CD8-positive, alpha-beta memory T cell (primary cell): ENCODE measurements around the gene CBFA2T3. TPM values are rescaled to one million over a fixed set of nuclear protein-coding genes. Genes with fewer than 3 reads are reported as not detected.

Experiments used
- CTCF ChIA-PET: fragments of 350-600 bp; sonication (Branson Sonifier 250); formaldehyde crosslinking; loops from one replicate; lab custom pipeline; 2021; ENCODE audit warnings: antibody characterized with exemption; lab: Charles Lee
- POLR2A ChIA-PET: fragments of 350-600 bp; sonication (Branson Sonifier 250); formaldehyde crosslinking; loops from one replicate; lab custom pipeline; 2021; ENCODE audit warnings: antibody characterized with exemption; lab: Charles Lee
- DNase-seq, 5 donors: peaks; one replicate each; pipeline versions ENCODE4 v3.0.0 to v3.0.0-alpha.2; 2020 to 2022; ENCODE audit warnings: mixed read lengths in 1 of 5
- H3K27ac ChIP-seq: one replicate; pipeline ENCODE4 v1.7.0; 2013; ENCODE audit warnings: low read depth, mild to moderate bottlenecking, low read length, moderate library complexity
- H3K27me3 ChIP-seq: 2 replicates; pipeline ENCODE4 v1.7.0; 2013; ENCODE audit warnings: low read length, mild to moderate bottlenecking; ENCODE audit not compliant: insufficient read depth, poor library complexity, severe bottlenecking
- H3K36me3 ChIP-seq: 2 replicates; pipeline ENCODE4 v1.7.0; 2013; ENCODE audit warnings: mild to moderate bottlenecking, low read length, moderate library complexity; ENCODE audit not compliant: insufficient read depth
- H3K4me1 ChIP-seq: 2 replicates; pipeline ENCODE4 v1.7.0; 2013; ENCODE audit warnings: mild to moderate bottlenecking, low read length, moderate library complexity; ENCODE audit not compliant: insufficient read depth
- H3K4me3 ChIP-seq: 2 replicates; pipeline ENCODE4 v1.7.0; 2013; ENCODE audit warnings: mild to moderate bottlenecking, low read length
- H3K9me3 ChIP-seq: 2 replicates; pipeline ENCODE4 v1.7.0; 2013; ENCODE audit warnings: mild to moderate bottlenecking, low read length
- H3K27ac Mint-ChIP-seq, 8 donors: one replicate each; pipeline ENCODE4 v1.8.0; 2020 to 2021; ENCODE audit warnings: mixed read lengths in 8 of 8, mild to moderate bottlenecking in 6 of 8, inconsistent platforms in 3 of 8, moderate library complexity in 3 of 8
- H3K27me3 Mint-ChIP-seq, 2 donors: one replicate each; pipeline ENCODE4 v1.8.0; 2020 to 2021; ENCODE audit warnings: mixed read lengths in 2 of 2, mild to moderate bottlenecking in 1 of 2, moderate library complexity in 1 of 2
- H3K36me3 Mint-ChIP-seq, 3 donors: one replicate each; pipeline ENCODE4 v1.8.0; 2020 to 2021; ENCODE audit warnings: mixed read lengths in 3 of 3, inconsistent platforms in 1 of 3, mild to moderate bottlenecking in 1 of 3
- H3K4me1 Mint-ChIP-seq, 3 donors: one replicate each; pipeline ENCODE4 v1.8.0; 2020 to 2021; ENCODE audit warnings: mixed read lengths in 3 of 3, inconsistent platforms in 1 of 3, mild to moderate bottlenecking in 1 of 3
- H3K4me3 Mint-ChIP-seq, 7 donors: one replicate each; pipeline ENCODE4 v1.8.0; 2020 to 2021; ENCODE audit warnings: mixed read lengths in 7 of 7, mild to moderate bottlenecking in 6 of 7, moderate library complexity in 4 of 7, inconsistent platforms in 2 of 7
- H3K9me3 Mint-ChIP-seq, 5 donors: one replicate each; pipeline ENCODE4 v1.8.0; 2020 to 2022; ENCODE audit warnings: mixed read lengths in 5 of 5, mild to moderate bottlenecking in 3 of 5, moderate library complexity in 2 of 5, inconsistent platforms in 1 of 5
- polyA plus RNA-seq: library from polyadenylated mRNA; unstranded; fragments of 300-500 nt; fragmentation: Illumina TruSeq; gene quantifications from one replicate; pipeline ENCODE4 v1.2.3, GENCODE V29; 2021
- total RNA-seq, 2 experiments: library from RNA; stranded (reverse); gene quantifications; one replicate each; pipeline ENCODE4 v1.2.3, GENCODE V29; 2021

The CBFA2T3 gene
- total and polyA plus RNA-seq, 3 experiments from 2014 or later = 0.22 TPM; not detected in 2

GRCh38 chr16:88972349-88972748 lies 4.7 kb downstream of the CBFA2T3 start:
- no peak overlapping the region for H3K4me3 ChIP-seq
- ChIA-PET POLR2A (no interaction called here), CTCF (no interaction called here)
- H3K36me3 ChIP-seq = no peaks in the 10 kb centered on the region
- H3K27me3 ChIP-seq = no peaks in the 10 kb centered on the region
- Mint-ChIP-seq H3K36me3 (no peaks in the 10 kb centered on the region), H3K9me3 (no peaks in the 10 kb centered on the region), H3K4me1 (peaks cover 0 to 11% (median 2%) of the 10 kb centered on the region in 3 donors), H3K27me3 (peaks cover 8 to 42% of the 10 kb centered on the region in 2 donors), H3K4me3 (peak overlapping the region in 1 of 7 donors; percentile 58), H3K27ac (peak overlapping the region in 1 of 8 donors; percentile 72)
- H3K4me1 ChIP-seq = peaks cover 8% of the 10 kb centered on the region
- no peaks in the 10 kb centered on the region for H3K9me3 ChIP-seq
- no peak for DNase-seq
- no peak overlapping the region for H3K27ac ChIP-seq

DNA sequence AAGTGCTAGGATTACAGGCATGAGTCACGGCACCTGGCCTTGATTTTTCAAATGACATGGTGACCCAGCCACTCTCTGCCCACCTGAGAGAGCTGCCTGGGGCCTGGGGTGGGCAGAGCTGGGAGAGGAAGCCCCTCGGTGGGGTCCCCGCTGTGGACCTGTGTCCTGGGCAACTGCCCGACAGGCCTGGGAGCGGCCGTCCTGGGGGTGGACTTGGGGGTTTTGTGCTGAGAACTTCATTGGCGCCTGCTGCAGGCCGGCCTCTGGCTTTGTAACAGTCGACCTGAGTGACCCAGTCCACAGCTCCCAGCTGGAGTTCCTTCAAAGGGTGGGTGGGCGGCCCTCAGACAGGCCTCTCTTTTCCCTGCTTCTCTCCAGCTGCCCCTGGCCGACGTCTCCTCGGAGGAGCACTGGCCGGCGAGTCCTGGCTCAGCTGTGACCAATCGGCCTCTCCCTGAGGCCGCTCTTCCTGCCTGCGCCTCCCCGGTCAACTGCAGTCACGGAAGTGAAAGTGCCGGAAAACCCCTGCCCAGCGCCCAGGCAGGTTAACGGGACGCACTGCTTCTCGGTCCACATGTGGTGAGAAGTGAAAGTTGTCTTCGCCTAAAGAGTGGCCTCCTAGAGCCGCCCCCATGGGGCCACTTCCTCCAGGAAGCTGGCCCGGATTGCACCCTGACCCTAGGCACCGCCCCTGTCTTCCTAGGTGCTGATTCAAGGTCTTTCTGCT lies 5.5 kb downstream of the CBFA2T3 start:
- Histone ChIP-seq H3K9me3 (no peaks in the 10 kb centered on the region), H3K27me3 (no peaks in the 10 kb centered on the region), H3K4me3 (no peak overlapping the region), H3K36me3 (no peaks in the 10 kb centered on the region), H3K27ac (no peak overlapping the region), H3K4me1 (peaks cover 8% of the 10 kb centered on the region)
- Mint-ChIP-seq H3K4me3 (no peak overlapping the region), H3K27me3 (peaks cover 10 to 41% of the 10 kb centered on the region in 2 donors), H3K4me1 (peaks cover 0 to 12% (median 2%) of the 10 kb centered on the region in 3 donors), H3K9me3 (no peaks in the 10 kb centered on the region), H3K36me3 (no peaks in the 10 kb centered on the region), H3K27ac (no peak overlapping the region)
- DNase-seq = no peak
- ChIA-PET CTCF (no interaction called here), POLR2A (no interaction called here)

- peaks cover 0 to 12% (median 2%) of the 10 kb centered on the region in 3 donors for H3K4me1 Mint-ChIP-seq
- no peak overlapping the region for H3K27ac Mint-ChIP-seq
- no peak for DNase-seq
- H3K4me3 Mint-ChIP-seq = no peak overlapping the region
- H3K4me3 ChIP-seq = no peak overlapping the region
- H3K4me1 ChIP-seq = peaks cover 8% of the 10 kb centered on the region
- no peaks in the 10 kb centered on the region for H3K36me3 Mint-ChIP-seq
- peaks cover 10 to 39% of the 10 kb centered on the region in 2 donors for H3K27me3 Mint-ChIP-seq
- H3K27me3 ChIP-seq = no peaks in the 10 kb centered on the region
- POLR2A ChIA-PET = no interaction called here
- H3K9me3 Mint-ChIP-seq = no peaks in the 10 kb centered on the region
- no peak overlapping the region for H3K27ac ChIP-seq
- no peaks in the 10 kb centered on the region for H3K36me3 ChIP-seq
- no peaks in the 10 kb centered on the region for H3K9me3 ChIP-seq
- CTCF ChIA-PET = no interaction called here
These were observed 6.4 kb downstream of the CBFA2T3 start for GRCh38 chr16:88970539-88971065.

GRCh38 chr16:88970050-88970449 lies 7.0 kb downstream of the CBFA2T3 start:
- no peaks in the 10 kb centered on the region for H3K36me3 Mint-ChIP-seq
- no peaks in the 10 kb centered on the region for H3K9me3 ChIP-seq
- H3K4me3 Mint-ChIP-seq = no peak overlapping the region
- H3K27ac ChIP-seq = no peak overlapping the region
- ChIA-PET POLR2A (no interaction called here), CTCF (no interaction called here)
- peaks cover 7 to 35% of the 10 kb centered on the region in 2 donors for H3K27me3 Mint-ChIP-seq
- no peaks in the 10 kb centered on the region for H3K36me3 ChIP-seq
- peaks cover 0 to 12% (median 2%) of the 10 kb centered on the region in 3 donors for H3K4me1 Mint-ChIP-seq
- H3K27ac Mint-ChIP-seq = no peak overlapping the region
- H3K9me3 Mint-ChIP-seq = no peaks in the 10 kb centered on the region
- peaks cover 8% of the 10 kb centered on the region for H3K4me1 ChIP-seq
- no peaks in the 10 kb centered on the region for H3K27me3 ChIP-seq
- H3K4me3 ChIP-seq = no peak overlapping the region
- no peak for DNase-seq

- peaks cover 0 to 12% (median 2%) of the 10 kb centered on the region in 3 donors for H3K4me1 Mint-ChIP-seq
- no peaks in the 10 kb centered on the region for H3K36me3 Mint-ChIP-seq
- no peak overlapping the region for H3K4me3 ChIP-seq
- DNase-seq = no peak
- H3K27ac ChIP-seq = no peak overlapping the region
- no peaks in the 10 kb centered on the region for H3K9me3 ChIP-seq
- H3K36me3 ChIP-seq = no peaks in the 10 kb centered on the region
- CTCF ChIA-PET = no interaction called here
- POLR2A ChIA-PET = no interaction called here
- H3K9me3 Mint-ChIP-seq = no peaks in the 10 kb centered on the region
- peaks cover 8% of the 10 kb centered on the region for H3K4me1 ChIP-seq
- no peak overlapping the region for H3K27ac Mint-ChIP-seq
- H3K4me3 Mint-ChIP-seq = no peak overlapping the region
- no peaks in the 10 kb centered on the region for H3K27me3 ChIP-seq
- H3K27me3 Mint-ChIP-seq = peaks cover 5 to 35% of the 10 kb centered on the region in 2 donors
These were observed 7.6 kb downstream of the CBFA2T3 start for GRCh38 chr16:88969361-88969831.

DNA sequence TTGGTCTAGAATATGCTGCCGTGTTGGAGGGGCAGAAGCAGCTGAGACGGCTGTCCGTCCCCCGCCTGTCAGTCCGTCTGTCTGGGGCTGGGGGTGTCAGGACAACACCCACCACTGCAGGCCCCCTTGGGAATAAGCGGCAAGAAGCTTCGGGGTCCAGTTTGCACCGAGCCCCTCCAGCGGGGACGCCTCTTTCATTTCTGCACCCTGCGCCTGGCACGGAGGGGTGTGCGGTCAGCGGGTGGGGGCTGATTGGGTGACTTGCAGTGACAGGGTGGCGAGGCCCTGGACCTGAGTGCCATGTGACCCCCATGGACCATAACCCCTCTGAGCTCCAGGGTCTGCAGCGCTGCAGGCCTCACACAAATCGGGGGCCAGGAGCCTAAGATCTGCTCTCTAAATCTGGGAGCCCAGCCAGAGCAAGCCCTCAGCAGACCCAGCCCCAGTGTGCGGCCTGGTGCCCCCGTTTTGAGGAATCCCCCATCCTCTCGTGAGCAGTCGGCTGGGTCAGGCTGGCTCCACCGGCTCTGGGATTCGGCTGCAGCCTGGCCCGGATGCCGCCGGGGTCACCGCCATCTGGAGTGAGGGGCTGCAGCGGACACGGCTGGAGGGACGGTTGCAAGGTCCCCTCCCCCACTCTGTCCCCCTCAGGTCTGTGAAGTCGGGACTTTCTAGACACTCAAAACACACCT lies 8.3 kb downstream of the CBFA2T3 start:
- Mint-ChIP-seq H3K36me3 (no peaks in the 10 kb centered on the region), H3K4me3 (peak overlapping the region in 3 of 7 donors; percentile 27 to 69 (median 57)), H3K27me3 (peaks cover 4 to 30% of the 10 kb centered on the region in 2 donors), H3K4me1 (peaks cover 0 to 12% (median 2%) of the 10 kb centered on the region in 3 donors), H3K27ac (no peak overlapping the region), H3K9me3 (no peaks in the 10 kb centered on the region)
- no peak overlapping the region for H3K4me3 ChIP-seq
- CTCF ChIA-PET = no interaction called here
- POLR2A ChIA-PET = no interaction called here
- H3K9me3 ChIP-seq = no peaks in the 10 kb centered on the region
- no peaks in the 10 kb centered on the region for H3K27me3 ChIP-seq
- no peaks in the 10 kb centered on the region for H3K36me3 ChIP-seq
- no peak overlapping the region for H3K27ac ChIP-seq
- DNase-seq = no peak
- H3K4me1 ChIP-seq = peaks cover 8% of the 10 kb centered on the region

GRCh38 chr16:88967830-88968588 lies 9.0 kb downstream of the CBFA2T3 start:
- H3K4me1 ChIP-seq = peaks cover 8% of the 10 kb centered on the region
- CTCF ChIA-PET = no interaction called here
- peak in 2 of 5 donors; percentile 13 to 17 for DNase-seq
- no peaks in the 10 kb centered on the region for H3K9me3 ChIP-seq
- no peak overlapping the region for H3K27ac Mint-ChIP-seq
- no peaks in the 10 kb centered on the region for H3K9me3 Mint-ChIP-seq
- POLR2A ChIA-PET = no interaction called here
- H3K27me3 ChIP-seq = no peaks in the 10 kb centered on the region
- peak overlapping the region in 5 of 7 donors; percentile 57 to 70 (median 69) for H3K4me3 Mint-ChIP-seq
- no peaks in the 10 kb centered on the region for H3K36me3 ChIP-seq
- H3K36me3 Mint-ChIP-seq = no peaks in the 10 kb centered on the region
- no peak overlapping the region for H3K27ac ChIP-seq
- peaks cover 4 to 23% of the 10 kb centered on the region in 2 donors for H3K27me3 Mint-ChIP-seq
- H3K4me3 ChIP-seq = peak overlapping the region; percentile 41
- H3K4me1 Mint-ChIP-seq = peaks cover 0 to 12% (median 2%) of the 10 kb centered on the region in 3 donors
